Heart right ventricle (tissue), 16 donors: ENCODE measurements around the gene FAM8A1. TPM values are rescaled to one million over a fixed set of nuclear protein-coding genes. Genes with fewer than 3 reads are reported as not detected.
"Not testable (repeated sequence)": the region's sequence is repeated elsewhere in the genome, so short reads cannot be mapped to it uniquely, and the experiment has no call there.

Experiments used
- ATAC-seq, 8 donors: fragments of 200-7000 bp; cut with Tn5 transposase; one replicate each; pipeline ENCODE4 v1.9.1; 2020; ENCODE audit warnings: mild to moderate bottlenecking in 8 of 8, moderate library complexity in 8 of 8, moderate number of reproducible peaks in 1 of 8
- DNase-seq, 2 donors: peaks; one replicate each; pipeline ENCODE4 v3.0.0-alpha.2; 2020
- H3K27ac ChIP-seq, 10 donors: fragments of 200-600 bp; sonication (generic) in 2 of 10; one replicate each; pipeline versions ENCODE4 v1.5.0 to v1.8.0; 2020 to 2022; ENCODE audit warnings: mild to moderate bottlenecking in 3 of 10
- H3K27me3 ChIP-seq, 7 donors: fragments of 200-600 bp; one replicate each; pipeline ENCODE4 v1.8.0; 2021 to 2022; ENCODE audit warnings: mild to moderate bottlenecking in 2 of 7
- H3K36me3 ChIP-seq, 9 donors: fragments of 200-600 bp; sonication (generic) in 1 of 9; one replicate each; pipeline versions ENCODE4 v1.5.0 to v1.8.0; 2020 to 2022; ENCODE audit warnings: mild to moderate bottlenecking in 2 of 9
- H3K4me1 ChIP-seq, 9 donors: fragments of 200-600 bp; sonication (generic) in 1 of 9; one replicate each; pipeline versions ENCODE4 v1.5.0 to v1.8.0; 2020 to 2022; ENCODE audit warnings: mild to moderate bottlenecking in 4 of 9
- H3K4me3 ChIP-seq, 10 donors: fragments of 200-600 bp; sonication (generic) in 2 of 10; one replicate each; pipeline versions ENCODE4 v1.5.0 to v1.8.0; 2020 to 2022; ENCODE audit warnings: mild to moderate bottlenecking in 7 of 10, moderate library complexity in 2 of 10
- H3K9me3 ChIP-seq, 11 donors: fragments of 200-600 bp in 10 of 11; sonication (generic) in 2 of 11; one replicate each; pipeline versions ENCODE4 v1.5.0 to v1.8.0; 2013 to 2022; ENCODE audit warnings: mild to moderate bottlenecking in 2 of 11, control low read depth in 1 of 11, moderate library complexity in 1 of 11
- WGBS, 2 donors: extraction: QIAGEN DNeasy Blood & Tissue Kit; methylation state at CpG; one replicate each; pipeline ENCODE4 v1.1.7; 2013; ENCODE audit warnings: inconsistent platforms in 1 of 2; 5-methylcytosine and 5-hydroxymethylcytosine counted together
- intact Hi-C, 10 donors: fragments of 100-400 bp; cut with DNase I; formaldehyde crosslinking; loops; one replicate each; pipeline versions ENCODE4 v1.11.1 to v1.14.2; 2022
- polyA plus RNA-seq, 2 donors: library from polyadenylated mRNA; stranded (reverse); fragments of 200-250 nt; gene quantifications; one replicate each; pipeline ENCODE4 v1.2.3, GENCODE V29; 2013
- total RNA-seq, 10 donors: library from RNA; stranded (reverse); fragmentation: NEBNext Ultra II Directional in 3 of 10; extraction: Animal tissue kit (Norgen Biotek cat#: 25700) in 3 of 10; gene quantifications; one replicate each; pipeline versions ENCODE4 v1.2.1 to v1.2.4, GENCODE V29; 2021 to 2023
- TF ChIP-seq, protein P1 (sequence below), 9 donors: fragments of 200-600 bp; sonication (generic) in 2 of 9; IDR thresholded peaks; one replicate each; pipeline versions ENCODE4 v1.5.0 to v1.8.0; 2021 to 2022; ENCODE audit warnings: antibody characterized with exemption in 9 of 9, mild to moderate bottlenecking in 5 of 9, moderate library complexity in 1 of 9
- donor health status: Arrhythmogenic right ventricular cardiomyopathy.
- donor health status: ischemic (EF 13 %, LVEDD 7.1; RV severe dilation, severe dysfunction).
- donor health status: healthy with polysubstance abuse.
- donor health status: DM: no; HTN: yes; CAD: no.
- donor health status: DM: no; HTN: no; CAD: no.
- donor health status: ischemic (EF 25% LVEDD 6.9; RV normal size, moderate dysfunction).
- donor health status: ischemic (EF 25% LVEDD 5.7; RV mildly dilated, moderate dysfunction).
- donor health status: healthy.
- donor health status: DM: yes; HTN: yes; CAD: no.
- donor health status: Ischemic cardiomyopathy.
- donor health status: ischemic (EF 35%, LVEDD 5.7; RV mildly dilated, moderate dysfunction).
- donor health status: nonischemic (EF 11% LVEDD 7.7; RV severe dilation, severe dysfunction).
- donor health status: DM: yes; HTN: yes; CAD: no.
- donor health status: PGD.
- donor health status: ischemic (EF 29% LVEDD 5.4; RV normal size, mild dysfunction).
- donor health status: nonischemic (EF 23%, LVEDD 6.1; RV moderate dilation, normal function).

FAM8A1 gene
- total and polyA plus RNA-seq, 12 donors = 10.0 to 23.2 (median 16.0) TPM

DNA sequence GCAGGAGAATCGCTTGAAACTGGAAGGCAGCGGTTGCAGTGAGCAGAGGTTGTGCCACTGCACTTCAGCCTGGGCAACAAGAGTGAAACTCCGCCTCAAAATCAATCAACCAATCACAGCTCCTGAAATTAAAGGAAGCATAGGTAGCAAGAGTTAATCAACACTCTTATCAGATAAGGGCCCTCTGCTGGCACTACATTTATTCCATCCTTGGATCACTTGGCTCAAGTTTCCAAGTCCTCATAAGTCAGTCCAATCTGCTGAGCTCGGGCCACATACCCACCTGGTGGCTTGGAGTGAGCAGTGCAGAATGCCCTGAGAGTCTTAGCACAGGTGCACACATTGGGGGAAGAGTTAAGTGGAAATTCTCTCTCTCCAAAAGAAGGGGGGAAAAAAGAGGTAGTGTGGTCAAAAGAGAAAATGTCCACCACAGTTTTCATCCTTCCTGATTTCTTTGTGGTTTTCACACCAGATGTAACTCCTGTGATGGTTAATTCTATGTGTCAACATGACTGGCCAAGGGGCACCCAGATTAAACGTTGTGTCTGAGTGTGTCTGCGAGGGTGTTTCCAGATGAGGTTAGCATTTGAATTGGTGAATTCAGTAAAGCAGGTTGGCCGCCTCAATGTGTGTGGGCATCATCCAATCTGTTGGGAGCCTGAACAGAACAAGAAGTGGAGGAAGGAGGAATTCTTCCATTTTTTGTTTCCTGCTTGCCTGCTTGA is 14.2 kb upstream of the FAM8A1 start:
- WGBS, 2 donors = 83 to 84% methylated on average over 7 of the region's 7 CpGs

DNA sequence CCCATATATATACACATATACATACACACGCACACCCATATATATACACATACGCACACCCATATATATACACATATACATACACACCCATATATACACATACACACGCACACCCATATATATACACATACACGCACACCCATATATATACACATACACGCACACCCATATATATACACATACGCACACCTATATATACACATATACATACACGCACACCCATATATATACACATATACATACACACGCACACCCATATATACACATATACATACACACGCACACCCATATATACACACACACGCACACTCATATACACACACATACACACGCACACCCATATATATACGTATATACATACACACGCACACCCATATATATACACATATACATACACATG is 13.5 kb upstream of the FAM8A1 start:
- intact Hi-C loops = loop anchor here in 8 of 10 donors (10.0 kb wide), 3 partner anchors 218 to 538 kb away; partner anchors contain the start of genes NHLRC1 (in 1 of the 8) and RBM24 (in 1 of the 8)
- H3K27me3 ChIP-seq, H3K9me3 ChIP-seq, H3K27ac ChIP-seq, H3K36me3 ChIP-seq, H3K4me3 ChIP-seq, ATAC-seq, DNase-seq: not testable (repeated sequence)
- WGBS, 2 donors = 96 to 97% methylated on average over 13 of the region's 13 CpGs
- H3K4me1 ChIP-seq = peaks cover 0 to 23% (median 8%) of the 10 kb centered on the region in 9 donors

More for the DNA sequence above, 14.2 kb upstream of the FAM8A1 start:
- intact Hi-C loops = loop anchor here in 8 of 10 donors (2.0 to 10.0 kb wide), 5 partner anchors 219 to 539 kb away; partner anchors contain the start of genes NHLRC1 (in 1 of the 8) and RBM24 (in 1 of the 8)
- Histone ChIP-seq H3K27me3 (peaks cover 0 to 4% (median 0%) of the 10 kb centered on the region in 7 donors), H3K9me3 (no peaks in the 10 kb centered on the region), H3K4me1 (peaks cover 0 to 19% (median 8%) of the 10 kb centered on the region in 9 donors), H3K27ac (no peak overlapping the region), H3K4me3 (no peak overlapping the region), H3K36me3 (no peaks in the 10 kb centered on the region)
- TF ChIP-seq, protein P1, sequence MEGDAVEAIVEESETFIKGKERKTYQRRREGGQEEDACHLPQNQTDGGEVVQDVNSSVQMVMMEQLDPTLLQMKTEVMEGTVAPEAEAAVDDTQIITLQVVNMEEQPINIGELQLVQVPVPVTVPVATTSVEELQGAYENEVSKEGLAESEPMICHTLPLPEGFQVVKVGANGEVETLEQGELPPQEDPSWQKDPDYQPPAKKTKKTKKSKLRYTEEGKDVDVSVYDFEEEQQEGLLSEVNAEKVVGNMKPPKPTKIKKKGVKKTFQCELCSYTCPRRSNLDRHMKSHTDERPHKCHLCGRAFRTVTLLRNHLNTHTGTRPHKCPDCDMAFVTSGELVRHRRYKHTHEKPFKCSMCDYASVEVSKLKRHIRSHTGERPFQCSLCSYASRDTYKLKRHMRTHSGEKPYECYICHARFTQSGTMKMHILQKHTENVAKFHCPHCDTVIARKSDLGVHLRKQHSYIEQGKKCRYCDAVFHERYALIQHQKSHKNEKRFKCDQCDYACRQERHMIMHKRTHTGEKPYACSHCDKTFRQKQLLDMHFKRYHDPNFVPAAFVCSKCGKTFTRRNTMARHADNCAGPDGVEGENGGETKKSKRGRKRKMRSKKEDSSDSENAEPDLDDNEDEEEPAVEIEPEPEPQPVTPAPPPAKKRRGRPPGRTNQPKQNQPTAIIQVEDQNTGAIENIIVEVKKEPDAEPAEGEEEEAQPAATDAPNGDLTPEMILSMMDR (IDR thresholded peaks at IDR 0.05) = no peak
- no peak for DNase-seq
- no peak for ATAC-seq

DNA sequence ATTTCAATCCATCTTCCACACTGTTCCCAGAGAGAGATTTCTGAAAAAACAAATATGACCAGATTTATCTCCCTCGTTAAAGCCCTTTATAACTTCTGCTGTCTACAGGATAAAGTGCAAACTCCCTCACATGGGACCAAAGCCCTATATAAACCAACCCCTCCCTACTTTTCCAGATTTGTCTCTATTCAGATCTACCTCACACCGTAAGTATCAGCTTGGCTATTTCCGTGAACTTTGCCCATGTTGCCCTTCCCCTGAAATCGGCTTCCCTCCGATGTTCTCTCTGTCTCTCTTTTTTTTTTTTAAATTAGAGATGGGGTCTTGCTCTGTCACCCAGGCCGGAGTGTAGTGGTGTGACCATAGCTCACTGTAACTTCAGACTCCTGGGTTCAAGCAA is 12.1 kb upstream of the FAM8A1 start:
- H3K9me3 ChIP-seq = no peaks in the 10 kb centered on the region
- H3K36me3 ChIP-seq = no peaks in the 10 kb centered on the region
- 86 to 88% methylated on average over 6 of the region's 6 CpGs for WGBS, 2 donors
- DNase-seq = no peak
- no peak overlapping the region for H3K27ac ChIP-seq
- ATAC-seq = no peak
- no peaks in the 10 kb centered on the region for H3K27me3 ChIP-seq
- peaks cover 0 to 27% (median 8%) of the 10 kb centered on the region in 9 donors for H3K4me1 ChIP-seq
- TF ChIP-seq, protein P1 (IDR thresholded peaks at IDR 0.05) = no peak
- no peak overlapping the region for H3K4me3 ChIP-seq
- intact Hi-C loops = loop anchor here in 8 of 10 donors (10.0 kb wide), 3 partner anchors 217 to 537 kb away; partner anchors contain the start of genes NHLRC1 (in 1 of the 8) and RBM24 (in 1 of the 8)

DNA sequence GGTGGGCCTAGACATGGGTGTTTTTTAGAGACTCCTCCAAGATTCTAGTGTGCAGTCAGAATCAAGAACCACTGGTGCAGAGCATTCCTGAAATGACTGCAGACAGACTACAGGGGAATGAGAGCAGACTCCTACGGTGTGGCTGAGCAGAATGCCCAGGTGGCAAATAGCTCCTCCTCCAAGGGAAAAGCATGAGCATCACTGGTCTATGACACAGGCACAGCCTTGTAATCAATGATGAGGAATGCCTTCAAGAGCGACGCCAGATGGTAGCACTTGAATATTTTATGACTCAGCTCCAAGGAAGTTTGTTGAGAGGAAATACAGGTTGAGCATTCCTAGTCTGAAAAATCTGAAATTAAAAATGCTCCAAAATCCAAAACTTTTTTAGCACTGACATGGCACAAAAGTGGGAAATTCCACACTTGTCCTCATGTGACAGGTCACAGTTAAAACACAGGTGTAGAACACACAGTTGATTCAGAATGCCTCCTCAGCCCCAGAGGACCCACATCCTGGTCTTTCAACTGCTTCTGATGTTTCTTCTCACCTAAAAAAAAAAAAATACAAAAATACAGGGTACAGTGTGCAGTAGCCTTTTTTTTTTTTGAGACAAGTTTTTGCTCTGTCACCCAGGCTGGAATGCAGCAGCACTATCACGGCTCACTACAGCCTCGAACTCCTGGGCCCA is 10.6 kb upstream of the FAM8A1 start:
- Histone ChIP-seq H3K9me3 (no peaks in the 10 kb centered on the region), H3K4me3 (no peak overlapping the region), H3K36me3 (no peaks in the 10 kb centered on the region), H3K27ac (no peak overlapping the region), H3K27me3 (no peaks in the 10 kb centered on the region), H3K4me1 (peaks cover 0 to 15% (median 0%) of the 10 kb centered on the region in 9 donors)
- no peak for DNase-seq
- TF ChIP-seq, protein P1 (IDR thresholded peaks at IDR 0.05) = no peak
- ATAC-seq = no peak
- intact Hi-C loops = loop anchor here in 9 of 10 donors (10.0 kb wide), 4 partner anchors 215 to 535 kb away; partner anchors contain the start of genes NHLRC1 (in 1 of the 9) and RBM24 (in 1 of the 9)
- WGBS, 2 donors = 69 to 71% methylated on average over 5 of the region's 5 CpGs
